ENCODE measurements around the gene SPEF1.

DNA sequence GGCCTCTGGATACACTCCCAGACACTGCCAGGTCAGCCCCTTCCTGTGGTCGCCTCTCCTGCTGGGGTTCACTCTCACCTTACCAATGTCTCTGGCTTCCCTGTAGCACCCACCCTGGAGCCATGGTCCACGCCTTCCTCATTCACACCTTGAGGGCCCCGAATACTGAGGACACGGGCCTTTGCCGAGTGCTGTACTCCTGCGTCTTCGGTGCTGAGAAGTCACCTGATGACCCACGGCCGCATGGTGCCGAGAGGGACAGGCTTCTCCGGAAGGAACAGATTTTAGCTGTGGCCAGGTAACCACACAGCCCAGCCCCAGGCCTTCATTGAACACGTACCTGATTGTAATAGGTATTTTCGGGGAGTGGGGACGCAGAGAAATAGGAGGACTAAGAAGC, 40.7 kb upstream of the SPEF1 start:
- TF ChIP-seq, protein P1, sequence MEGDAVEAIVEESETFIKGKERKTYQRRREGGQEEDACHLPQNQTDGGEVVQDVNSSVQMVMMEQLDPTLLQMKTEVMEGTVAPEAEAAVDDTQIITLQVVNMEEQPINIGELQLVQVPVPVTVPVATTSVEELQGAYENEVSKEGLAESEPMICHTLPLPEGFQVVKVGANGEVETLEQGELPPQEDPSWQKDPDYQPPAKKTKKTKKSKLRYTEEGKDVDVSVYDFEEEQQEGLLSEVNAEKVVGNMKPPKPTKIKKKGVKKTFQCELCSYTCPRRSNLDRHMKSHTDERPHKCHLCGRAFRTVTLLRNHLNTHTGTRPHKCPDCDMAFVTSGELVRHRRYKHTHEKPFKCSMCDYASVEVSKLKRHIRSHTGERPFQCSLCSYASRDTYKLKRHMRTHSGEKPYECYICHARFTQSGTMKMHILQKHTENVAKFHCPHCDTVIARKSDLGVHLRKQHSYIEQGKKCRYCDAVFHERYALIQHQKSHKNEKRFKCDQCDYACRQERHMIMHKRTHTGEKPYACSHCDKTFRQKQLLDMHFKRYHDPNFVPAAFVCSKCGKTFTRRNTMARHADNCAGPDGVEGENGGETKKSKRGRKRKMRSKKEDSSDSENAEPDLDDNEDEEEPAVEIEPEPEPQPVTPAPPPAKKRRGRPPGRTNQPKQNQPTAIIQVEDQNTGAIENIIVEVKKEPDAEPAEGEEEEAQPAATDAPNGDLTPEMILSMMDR (conservative IDR thresholded peaks at IDR 0.05 in 1 of 2, IDR thresholded peaks at IDR 0.05 in 1 of 2; ENCODE audit: extremely low read depth in 1 of 2, insufficient read depth in 1 of 2, low read depth in 1 of 2, low read length in 2 of 2): no peak
- no peak for TF ChIP-seq EZH2 (IDR thresholded peaks at IDR 0.05; ENCODE audit: borderline replicate concordance, low read length)
